Neural cell (in vitro differentiated cells): ENCODE measurements around the gene LHPP. TPM values are rescaled to one million over a fixed set of nuclear protein-coding genes. Genes with fewer than 3 reads are reported as not detected.

Experiments used
- H2AFZ ChIP-seq: fragments of 200-600, 300-800 bp; sonication (generic), shearing (Covaris generic); 2 replicates; pipeline ENCODE4 v1.6.0; 2014; ENCODE audit warnings: low read depth, mild to moderate bottlenecking, antibody characterized with exemption, low read length, moderate library complexity
- H3F3A ChIP-seq: fragments of 200-600 bp; shearing (Covaris generic); 2 replicates; pipeline ENCODE4 v1.6.1; 2016; ENCODE audit warnings: mild to moderate bottlenecking, moderate library complexity, mixed read lengths, antibody characterized with exemption, low read length; ENCODE audit not compliant: insufficient read depth, poor library complexity, severe bottlenecking
- H3K27ac ChIP-seq: fragments of 200-600, 300-800 bp; sonication (generic), shearing (Covaris generic); 2 replicates; pipeline ENCODE4 v1.5.1; 2014; ENCODE audit warnings: mild to moderate bottlenecking, low read length, moderate library complexity
- H3K27me3 ChIP-seq: fragments of 300-800, 200-600 bp; sonication (generic), shearing (Covaris generic); 2 replicates; pipeline ENCODE4 v1.6.0; 2014; ENCODE audit warnings: mild to moderate bottlenecking, low read depth, low read length, moderate library complexity; ENCODE audit not compliant: insufficient read depth
- H3K36me3 ChIP-seq: fragments of 300-800, 200-600 bp; sonication (generic), shearing (Covaris generic); 2 replicates; pipeline ENCODE4 v1.5.1; 2014; ENCODE audit warnings: mild to moderate bottlenecking, antibody characterized with exemption, low read length, moderate library complexity; ENCODE audit not compliant: insufficient read depth
- H3K4me2 ChIP-seq: fragments of 300-800, 200-600 bp; sonication (generic), shearing (Covaris generic); 2 replicates; pipeline ENCODE4 v1.6.0; 2014; ENCODE audit warnings: mild to moderate bottlenecking, low read length
- H3K4me3 ChIP-seq: fragments of 300-800, 200-600 bp; sonication (generic), shearing (Covaris generic); 2 replicates; pipeline ENCODE4 v1.5.1; 2014; ENCODE audit warnings: mild to moderate bottlenecking, low read length, moderate library complexity
- H3K79me2 ChIP-seq: fragments of 200-600 bp; shearing (Covaris generic); replicated peaks from 2 replicates; pipeline ENCODE4 v1.6.0; 2014; ENCODE audit warnings: mild to moderate bottlenecking, low read length, moderate library complexity; ENCODE audit not compliant: insufficient read depth
- H3K9ac ChIP-seq: fragments of 300-800, 200-600 bp; sonication (generic), shearing (Covaris generic); 2 replicates; pipeline ENCODE4 v1.6.1; 2016; ENCODE audit warnings: mild to moderate bottlenecking, low read length, mixed read lengths
- H3K9me2 ChIP-seq: fragments of 200-600 bp; shearing (Covaris generic); 2 replicates; pipeline ENCODE4 v1.6.1; 2016; ENCODE audit warnings: mild to moderate bottlenecking, low read length, mixed read lengths; ENCODE audit not compliant: insufficient read depth
- H3K9me3 ChIP-seq: fragments of 200-600, 300-800 bp; sonication (generic), shearing (Covaris generic); 2 replicates; pipeline ENCODE4 v1.6.1; 2016; ENCODE audit warnings: mild to moderate bottlenecking, mixed run types, low read length, moderate library complexity, mixed read lengths
- H4K20me1 ChIP-seq: fragments of 200-600 bp; shearing (Covaris generic); 2 replicates; pipeline ENCODE4 v1.6.1; 2016; ENCODE audit warnings: mild to moderate bottlenecking, mixed run types; ENCODE audit not compliant: insufficient read depth
- CTCF ChIP-seq: fragments of 450-650 bp; IDR thresholded peaks from 2 replicates; pipeline ENCODE4 v1.5.1; 2014; ENCODE audit warnings: antibody characterized with exemption, mild to moderate bottlenecking, moderate library complexity; ENCODE audit not compliant: poor library complexity, severe bottlenecking
- EP300 ChIP-seq: fragments of 450-650 bp; conservative IDR thresholded peaks from 2 replicates; pipeline ENCODE4 v1.6.1; 2014; ENCODE audit warnings: antibody characterized with exemption, mild to moderate bottlenecking, moderate library complexity; ENCODE audit not compliant: poor library complexity, severe bottlenecking
- EZH2 ChIP-seq: fragments of 200-600, 300-800 bp; shearing (Covaris generic), sonication (generic); IDR thresholded peaks from 2 replicates; pipeline ENCODE4 v1.6.1; 2014; ENCODE audit warnings: antibody characterized with exemption, low read length, borderline replicate concordance, mild to moderate bottlenecking; ENCODE audit not compliant: insufficient read depth, poor library complexity, severe bottlenecking
- MXI1 ChIP-seq: fragments of 450-650 bp; conservative IDR thresholded peaks from 2 replicates; pipeline ENCODE4 v1.6.1; 2014; ENCODE audit warnings: antibody characterized with exemption, mild to moderate bottlenecking; ENCODE audit not compliant: poor library complexity, severe bottlenecking
- POLR2AphosphoS5 ChIP-seq: IDR thresholded peaks from 2 replicates; pipeline ENCODE4 v1.6.1; 2012
- RAD21 ChIP-seq: fragments of 450-650 bp; conservative IDR thresholded peaks from 2 replicates; pipeline ENCODE4 v1.6.1; 2014; ENCODE audit warnings: antibody characterized with exemption, mild to moderate bottlenecking, moderate library complexity
- REST ChIP-seq: IDR thresholded peaks from 2 replicates; pipeline ENCODE4 v1.6.1; 2012; ENCODE audit warnings: borderline replicate concordance
- SMC3 ChIP-seq: fragments of 450-650 bp; conservative IDR thresholded peaks from 2 replicates; pipeline ENCODE4 v1.6.1; 2014; ENCODE audit warnings: antibody characterized with exemption, mild to moderate bottlenecking, moderate library complexity; ENCODE audit not compliant: poor library complexity
- TAF1 ChIP-seq: IDR thresholded peaks from 2 replicates; pipeline ENCODE4 v1.6.1; 2012; ENCODE audit warnings: low read depth
- polyA plus RNA-seq: library from polyadenylated mRNA; depleted of rRNA; stranded (reverse); fragments of >200 nt; gene quantifications from 2 replicates; pipeline ENCODE4 v1.2.3, GENCODE V29; 2014

The LHPP gene
- polyA plus RNA-seq, 1 donor from 2014 or later = 16.0 TPM

GRCh38 chr10:124530215-124530665, 68.6 kb downstream of the LHPP start:
- H3K36me3 ChIP-seq = no peaks in the 10 kb centered on the region
- no peak overlapping the region for H3K27ac ChIP-seq
- H3K9me2 ChIP-seq = no peaks in the 10 kb centered on the region
- H3K27me3 ChIP-seq = no peaks in the 10 kb centered on the region
- no peaks in the 10 kb centered on the region for H3F3A ChIP-seq
- H3K9ac ChIP-seq = no peak overlapping the region
- TF ChIP-seq TAF1 = no peak
- TF ChIP-seq REST = no peak
- no peak for TF ChIP-seq POLR2AphosphoS5
- TF ChIP-seq CTCF = peak; percentile 96
- TF ChIP-seq SMC3 = peak; percentile 96
- no peak for TF ChIP-seq EZH2
- peak; percentile 84 for TF ChIP-seq MXI1
- TF ChIP-seq RAD21 = peak; percentile 97
- TF ChIP-seq EP300 = peak; percentile 11
- H4K20me1 ChIP-seq = no peaks in the 10 kb centered on the region
- no peak overlapping the region for H2AFZ ChIP-seq
- no peaks in the 10 kb centered on the region for H3K79me2 ChIP-seq
- H3K9me3 ChIP-seq = no peaks in the 10 kb centered on the region
- H3K4me3 ChIP-seq = no peak overlapping the region
- no peak overlapping the region for H3K4me2 ChIP-seq

- Histone ChIP-seq H3K27me3 (no peaks in the 10 kb centered on the region), H3K4me3 (no peak overlapping the region), H3K9ac (no peak overlapping the region), H3K9me2 (no peaks in the 10 kb centered on the region), H3F3A (no peaks in the 10 kb centered on the region), H3K9me3 (no peaks in the 10 kb centered on the region), H3K27ac (no peak overlapping the region), H3K79me2 (no peaks in the 10 kb centered on the region), H3K4me2 (no peak overlapping the region), H3K36me3 (no peaks in the 10 kb centered on the region), H4K20me1 (no peaks in the 10 kb centered on the region), H2AFZ (no peak overlapping the region)
- TF ChIP-seq POLR2AphosphoS5 (no peak), RAD21 (no peak), REST (no peak), CTCF (no peak), EZH2 (no peak), SMC3 (no peak), EP300 (no peak)
Observed at GRCh38 chr10:124530816-124531215, 69.2 kb downstream of the LHPP start.
